GM18511 (cell line): ENCODE measurements around the gene ST3GAL3.

Experiments used
- ATAC-seq: cut with Tn5 transposase; IDR thresholded peaks from one replicate; pipeline ENCODE4 v1.9.1; 2021; ENCODE audit warnings: mild to moderate bottlenecking, moderate library complexity; ENCODE audit not compliant: unreplicated experiment

ST3GAL3 gene

DNA sequence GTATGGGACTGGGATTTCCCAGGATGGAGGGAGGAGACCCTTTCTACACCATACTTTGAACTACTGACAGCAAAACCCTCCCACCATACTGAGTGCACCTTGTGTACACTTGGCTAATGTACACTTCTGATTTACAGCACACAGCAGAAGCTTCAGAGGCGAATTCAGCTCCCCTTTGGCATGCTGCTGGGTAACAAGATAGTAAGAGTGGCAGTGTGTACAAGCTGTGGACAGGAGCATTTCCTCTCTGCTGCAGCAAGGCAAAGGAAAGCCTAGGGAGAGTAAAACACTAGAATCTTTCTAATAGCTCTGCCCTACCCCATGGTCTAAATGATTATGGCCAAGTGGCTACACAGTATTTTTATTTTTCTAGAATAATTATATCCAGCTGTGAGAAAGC lies 142.3 kb downstream of the ST3GAL3 start:
- no peak for ATAC-seq

DNA sequence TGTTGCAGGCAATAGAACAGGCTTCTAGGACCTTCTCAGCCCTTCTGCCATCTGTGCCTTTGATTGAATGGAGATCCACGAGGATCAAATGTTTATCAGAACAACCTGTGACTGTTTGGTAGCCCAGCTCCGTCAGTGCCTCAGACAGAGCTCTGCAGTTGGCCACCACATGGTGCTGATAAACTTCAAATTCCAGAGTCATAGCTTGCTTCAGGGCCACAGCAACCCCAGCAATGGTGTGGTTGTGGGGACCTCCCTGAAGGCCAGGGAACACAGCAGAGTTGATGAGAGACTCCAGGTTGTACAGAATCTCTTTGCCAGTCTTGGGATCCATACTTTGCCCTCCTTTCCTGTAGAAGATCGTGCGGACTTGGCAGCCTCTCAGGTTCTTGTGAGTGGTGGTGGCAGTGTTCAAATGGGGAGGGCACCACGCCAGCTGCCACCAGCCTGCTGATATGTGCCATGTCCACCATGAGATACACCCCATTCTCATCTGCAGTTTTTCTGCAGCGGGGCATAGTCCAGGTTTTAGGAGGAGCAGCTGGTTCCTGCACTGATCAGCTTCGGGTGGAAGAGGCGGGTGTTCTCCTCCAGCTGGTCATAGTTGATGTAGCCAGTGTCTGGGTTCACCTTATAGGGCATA lies 143.4 kb downstream of the ST3GAL3 start:
- ATAC-seq, result no peak

GRCh38 chr1:43851561-43852338 lies 144.4 kb downstream of the ST3GAL3 start:
- ATAC-seq, result no peak

- peak; percentile 70 for ATAC-seq
Observed at GRCh38 chr1:43853161-43853921, 146.0 kb downstream of the ST3GAL3 start.

- no peak for ATAC-seq
Observed at GRCh38 chr1:43854473-43854872, 147.1 kb downstream of the ST3GAL3 start.

DNA sequence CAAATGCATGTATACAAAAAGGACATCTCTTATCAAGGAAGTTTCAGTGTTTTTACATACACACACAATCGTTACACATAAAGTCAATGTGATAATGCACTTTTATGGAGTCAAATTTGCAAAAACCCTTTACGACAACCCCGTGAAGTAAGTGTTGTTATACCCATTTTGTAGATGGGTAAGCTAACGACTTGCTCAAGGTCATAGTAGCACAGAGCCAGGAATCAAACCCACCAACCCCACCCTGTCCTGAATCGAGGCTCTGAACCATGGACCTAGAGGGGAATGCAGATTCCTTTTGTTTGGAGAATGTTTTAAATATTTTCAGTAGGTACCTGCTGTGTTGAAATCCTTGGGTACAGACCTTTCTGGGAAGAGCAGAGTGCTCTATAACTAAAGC lies 148.9 kb downstream of the ST3GAL3 start:
- ATAC-seq, result no peak

GRCh38 chr1:43857163-43857562 lies 149.8 kb downstream of the ST3GAL3 start:
- ATAC-seq, result no peak

DNA sequence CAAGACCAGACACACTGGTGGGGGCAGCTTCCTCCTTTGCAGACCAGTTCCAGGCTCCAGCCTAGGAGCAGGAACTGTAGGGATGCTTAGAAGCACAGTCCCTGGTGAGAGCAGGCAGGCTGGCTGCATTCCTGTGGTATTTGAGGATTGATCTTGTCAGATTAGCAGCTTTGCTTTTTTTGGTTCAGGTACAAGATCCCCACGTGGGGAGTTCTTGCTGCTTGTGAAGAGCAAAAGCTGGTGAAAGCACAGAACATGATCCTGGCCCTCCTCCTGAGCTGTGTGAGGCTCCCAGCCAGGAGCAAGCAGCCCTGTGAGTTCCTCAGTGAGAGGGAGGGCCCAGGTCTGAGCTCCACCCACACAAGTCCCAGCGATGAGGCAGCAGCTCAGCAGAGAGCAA lies 151.0 kb downstream of the ST3GAL3 start:
- ATAC-seq, result no peak

GRCh38 chr1:43861337-43861736 lies 154.0 kb downstream of the ST3GAL3 start:
- ATAC-seq, result no peak

DNA sequence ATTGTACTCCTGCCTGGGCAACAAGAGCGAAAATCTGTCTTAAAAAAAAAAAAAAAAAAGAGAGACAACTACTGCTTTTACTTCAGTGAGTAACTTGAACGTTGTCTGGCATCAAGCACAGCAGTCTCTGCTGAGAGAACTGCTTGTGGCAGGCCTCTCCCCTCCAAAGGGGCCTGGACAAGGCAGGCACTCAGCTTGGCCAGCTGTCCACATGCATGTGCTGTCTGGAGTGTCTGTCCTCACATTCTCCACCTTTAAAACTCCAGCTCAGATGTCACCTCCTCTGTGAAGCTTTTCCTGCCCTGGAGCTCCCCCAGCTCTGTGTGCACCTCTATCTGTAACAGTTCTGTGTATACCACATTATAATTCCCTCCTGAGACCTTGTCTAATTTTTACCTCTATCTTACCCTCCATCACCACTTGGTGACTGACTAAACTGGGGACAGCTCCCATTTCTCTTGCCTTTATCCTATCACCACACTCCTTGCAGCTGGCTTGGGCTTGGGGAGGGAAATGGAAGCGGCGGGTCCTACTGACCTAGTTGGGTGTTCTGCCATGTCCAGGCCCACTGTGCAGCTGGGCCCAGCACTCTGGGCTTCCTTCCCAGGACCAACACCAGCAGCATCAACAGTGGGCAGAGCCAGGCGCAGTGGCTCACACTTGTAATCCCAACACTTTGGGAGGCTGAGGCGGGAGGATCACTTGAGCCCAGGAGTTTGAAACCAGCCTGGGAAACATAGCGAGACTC lies 154.8 kb downstream of the ST3GAL3 start:
- no peak for ATAC-seq

DNA sequence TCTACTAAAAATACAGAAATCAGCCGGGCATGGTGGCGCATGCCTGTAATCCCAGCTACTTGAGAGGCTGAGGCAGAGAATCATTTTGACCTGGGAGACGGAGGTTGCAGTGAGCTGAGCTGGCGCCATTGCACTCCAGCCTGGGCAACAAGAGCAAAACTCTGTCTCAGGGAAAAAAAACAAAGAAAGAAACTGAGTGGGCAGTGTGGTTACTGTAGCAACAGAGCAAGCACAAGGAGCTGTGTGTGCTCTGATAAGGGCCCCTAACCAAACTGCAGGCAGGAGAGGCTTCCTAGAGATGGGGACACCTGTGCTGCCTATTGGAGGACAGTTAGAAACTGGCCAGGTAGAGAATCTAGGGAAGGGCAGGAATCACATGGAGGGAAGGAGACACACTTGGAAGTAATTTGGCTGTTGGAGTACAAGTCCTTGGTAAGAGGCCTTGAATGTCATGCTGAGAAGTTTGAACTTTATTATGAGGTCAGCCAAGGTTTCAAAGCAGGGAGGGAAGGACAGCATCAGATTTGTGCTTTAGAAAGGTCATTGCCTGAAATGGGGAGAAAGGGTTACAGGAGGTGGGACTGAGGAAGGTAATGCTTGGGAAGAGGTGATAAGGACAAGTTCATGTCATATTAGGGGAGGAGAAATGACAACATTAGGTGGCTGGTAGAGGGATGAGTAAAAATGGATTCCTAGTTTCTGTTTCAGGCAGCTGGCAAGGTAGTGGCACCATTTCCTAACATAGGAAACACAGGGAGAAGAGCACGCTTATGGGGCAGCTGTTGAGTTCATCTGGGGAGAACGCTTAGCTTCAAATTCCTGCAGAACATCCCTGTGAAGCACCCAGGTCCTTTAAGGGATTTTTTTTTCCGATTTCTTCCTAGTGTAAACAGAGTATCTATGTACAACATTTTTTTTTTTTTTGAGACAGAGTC lies 157.0 kb downstream of the ST3GAL3 start:
- ATAC-seq, result no peak

- no peak for ATAC-seq
Observed at GRCh38 chr1:43866201-43866600, 158.9 kb downstream of the ST3GAL3 start.

- ATAC-seq, result no peak
Observed at GRCh38 chr1:43867976-43868740, 160.8 kb downstream of the ST3GAL3 start.

GRCh38 chr1:43868741-43869067 lies 161.4 kb downstream of the ST3GAL3 start:
- no peak for ATAC-seq

DNA sequence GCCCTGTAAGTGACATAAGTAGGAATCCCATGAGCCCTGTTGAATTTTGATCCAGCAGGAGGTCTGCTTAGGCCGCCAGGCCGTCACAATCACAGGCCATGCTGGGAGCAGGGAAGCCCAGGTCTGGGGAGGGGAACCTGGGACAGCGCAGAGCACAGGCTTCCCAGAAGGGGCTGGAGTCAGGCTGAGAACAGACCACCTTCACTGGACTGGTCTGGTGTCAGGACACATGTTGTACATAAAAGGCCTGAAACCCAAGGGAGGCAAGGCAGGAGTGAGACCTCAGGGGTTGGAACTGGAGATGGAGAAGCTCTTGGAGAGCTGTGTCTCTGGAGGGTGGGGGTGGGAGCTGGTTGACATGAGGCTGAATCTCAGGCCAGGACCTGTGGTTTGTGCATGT lies 163.0 kb downstream of the ST3GAL3 start:
- ATAC-seq, result no peak

- no peak for ATAC-seq
Observed at GRCh38 chr1:43871181-43871910, 164.0 kb downstream of the ST3GAL3 start.

GRCh38 chr1:43872280-43872679 lies 164.9 kb downstream of the ST3GAL3 start:
- ATAC-seq, result no peak

DNA sequence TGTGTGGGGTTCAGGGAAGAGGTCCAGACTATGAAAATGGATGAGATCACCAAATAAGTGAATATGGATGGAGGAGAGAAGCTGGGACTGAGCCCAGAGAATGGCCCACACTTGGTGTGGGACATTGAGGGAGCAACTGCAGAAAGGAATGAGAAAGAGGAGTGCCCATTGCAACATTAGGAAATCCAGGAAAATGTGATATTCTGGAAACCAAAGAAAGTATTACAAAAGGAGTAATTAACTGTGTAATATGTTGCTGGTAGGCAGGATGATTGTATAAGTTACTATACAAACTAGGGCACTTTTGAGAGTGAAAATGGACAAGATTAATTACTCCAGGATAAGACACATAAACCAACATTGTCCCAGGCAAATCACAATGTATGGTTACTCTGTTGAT lies 166.5 kb downstream of the ST3GAL3 start:
- no peak for ATAC-seq

GRCh38 chr1:43874716-43875115 lies 167.4 kb downstream of the ST3GAL3 start:
- no peak for ATAC-seq
